ENCODE data around the gene MINDY4.
A peak's percentile ranks its signal among the peaks of the same experiment; 100 is the strongest.

MINDY4 gene

DNA sequence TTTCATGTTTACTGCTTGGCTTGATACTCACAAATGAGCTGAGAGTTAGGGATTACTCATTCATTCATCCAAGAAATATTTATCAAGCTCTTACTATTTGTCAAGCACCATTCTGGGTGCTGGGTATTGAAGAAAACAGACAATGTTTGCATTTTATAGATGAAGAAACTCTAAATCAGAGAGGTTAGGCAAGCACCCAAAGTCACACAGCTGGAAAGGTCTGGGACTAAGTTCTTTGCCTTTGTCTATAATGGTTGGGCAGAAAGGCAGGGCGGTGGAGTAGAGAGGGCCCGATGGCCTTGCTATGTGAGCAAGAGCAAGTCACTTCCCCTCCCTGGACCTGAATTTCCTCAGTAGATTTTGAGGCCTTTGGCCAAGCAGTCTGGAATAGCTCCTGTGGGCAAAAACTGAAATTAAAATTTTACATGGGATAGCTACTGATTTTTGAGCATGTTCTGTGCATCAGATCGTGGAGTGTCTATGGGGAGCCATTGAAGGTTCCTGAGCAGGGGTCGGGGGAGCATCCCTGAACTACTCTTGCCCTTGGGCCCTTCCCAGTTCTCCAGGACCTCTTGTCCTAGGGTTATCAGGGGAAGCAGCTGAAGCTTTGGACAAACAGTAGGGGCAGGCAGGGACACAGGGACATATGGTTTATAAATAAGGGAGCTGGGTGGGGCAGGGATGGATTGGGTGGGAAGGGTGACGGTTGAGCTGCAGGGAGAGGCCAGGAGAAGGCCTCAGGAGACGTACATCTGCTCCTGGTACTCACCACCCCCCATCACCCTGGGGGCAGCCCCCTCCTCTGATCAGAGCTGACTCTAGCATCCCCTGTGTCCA is 163.7 kb downstream of the MINDY4 start:
- DNase-seq, result no peak

DNA sequence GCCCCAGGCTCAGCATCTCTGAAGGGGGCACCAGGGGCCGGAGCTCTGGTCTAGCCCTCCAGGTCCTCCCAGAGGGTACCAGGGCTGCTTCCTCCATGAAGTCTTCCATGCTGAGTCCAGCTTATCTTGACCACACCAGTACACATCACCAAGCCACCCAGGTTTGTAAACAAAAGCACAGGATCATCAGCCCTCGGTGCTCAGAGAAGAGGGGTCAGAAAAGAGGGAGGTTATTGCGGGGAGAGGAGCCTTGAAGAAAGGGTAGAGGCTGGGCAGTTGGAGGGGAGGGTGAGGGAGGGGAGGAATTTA is 164.3 kb downstream of the MINDY4 start:
- no peak for DNase-seq

- no peak for DNase-seq
Measured at GRCh38 chr7:30936650-30937245, 165.5 kb downstream of the MINDY4 start.

- no peak for DNase-seq
Measured at GRCh38 chr7:30937416-30937815, 166.2 kb downstream of the MINDY4 start.

DNA sequence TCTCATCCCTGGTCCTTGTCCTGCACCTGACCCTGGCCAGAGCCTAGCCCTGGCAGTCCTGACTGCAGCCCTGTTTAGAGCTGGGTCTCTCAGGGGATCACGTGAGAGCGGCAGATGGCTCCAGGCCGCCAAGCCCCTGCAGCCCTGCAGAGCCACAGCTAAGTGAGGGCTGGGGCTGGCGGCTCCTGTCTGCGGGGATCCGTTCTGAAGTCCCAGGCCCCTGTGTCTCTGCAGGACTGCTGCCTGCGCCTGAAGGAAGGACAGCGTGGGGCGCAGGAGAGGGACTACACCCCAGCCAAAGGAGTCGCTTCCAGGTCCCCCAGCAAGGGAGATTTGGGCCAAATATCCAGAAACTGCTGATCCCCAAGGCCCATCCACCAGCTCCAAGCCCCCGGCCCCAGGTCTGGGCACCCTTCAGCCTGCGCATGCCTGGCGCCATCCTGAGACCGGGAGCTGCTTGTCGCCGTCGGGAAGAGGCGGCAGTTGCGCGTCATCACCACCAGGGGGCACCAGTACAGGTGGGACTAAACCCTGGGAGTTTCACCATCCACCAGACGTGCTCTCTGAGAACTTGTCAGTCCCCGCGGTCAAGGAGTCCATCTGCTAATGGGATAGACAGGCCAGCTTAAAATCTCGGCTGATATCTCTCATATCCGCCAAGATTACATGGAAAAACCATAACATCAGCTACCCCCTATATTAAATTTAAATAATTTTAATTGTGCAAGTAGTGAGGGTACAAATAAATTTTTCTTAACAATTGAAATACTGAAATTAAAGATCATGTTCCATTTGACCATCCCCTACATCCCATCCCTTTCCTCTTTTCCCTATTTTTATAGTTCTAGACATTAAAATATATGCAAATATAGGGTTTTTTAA is 167.5 kb downstream of the MINDY4 start:
- DNase-seq, result peak; percentile 76

DNA sequence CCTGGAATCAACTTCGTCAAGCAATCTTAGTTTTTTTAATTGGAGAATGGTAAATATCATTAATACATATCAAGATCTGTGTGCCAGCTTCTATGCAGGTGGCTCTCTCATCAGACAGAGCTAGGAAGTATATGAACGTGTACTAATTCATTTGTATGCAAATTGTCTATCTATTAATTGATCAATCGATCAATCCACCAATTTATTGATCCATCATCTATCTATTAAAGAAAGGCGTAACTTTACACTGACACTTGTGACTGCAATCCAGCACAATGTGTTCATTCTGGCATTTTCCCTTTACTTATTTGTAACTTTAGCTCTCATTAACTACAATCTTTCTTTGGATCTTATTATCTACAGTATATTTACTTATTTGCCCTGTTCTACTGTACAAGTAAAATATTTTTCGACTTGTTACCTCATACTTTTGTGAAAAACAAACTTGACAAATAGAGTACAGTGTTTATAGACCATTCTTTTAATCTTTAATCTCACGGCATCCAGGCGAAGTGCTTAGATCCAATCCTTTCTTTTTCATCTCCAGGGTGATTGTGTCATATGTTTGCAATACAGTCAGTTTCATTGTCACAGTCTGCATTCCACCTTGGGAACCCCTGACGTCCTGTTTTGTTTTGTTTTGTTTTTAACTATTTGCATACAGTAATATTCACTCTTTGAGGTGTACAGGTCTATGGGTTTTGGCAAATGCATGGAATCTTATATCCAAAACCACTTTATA is 170.5 kb downstream of the MINDY4 start:
- no peak for DNase-seq

Data from NCI-H526 treated with DMSO at 0.1 percent for 48 hours (cell line).